Measurements from ENCODE around the gene PLA2R1. TPM values are rescaled to one million over a fixed set of nuclear protein-coding genes. Genes with fewer than 3 reads are reported as not detected.
A peak's percentile ranks its signal among the peaks of the same experiment; 100 is the strongest.

Gene PLA2R1
- total RNA-seq, 2 experiments from 2014 or later: not detected

DNA sequence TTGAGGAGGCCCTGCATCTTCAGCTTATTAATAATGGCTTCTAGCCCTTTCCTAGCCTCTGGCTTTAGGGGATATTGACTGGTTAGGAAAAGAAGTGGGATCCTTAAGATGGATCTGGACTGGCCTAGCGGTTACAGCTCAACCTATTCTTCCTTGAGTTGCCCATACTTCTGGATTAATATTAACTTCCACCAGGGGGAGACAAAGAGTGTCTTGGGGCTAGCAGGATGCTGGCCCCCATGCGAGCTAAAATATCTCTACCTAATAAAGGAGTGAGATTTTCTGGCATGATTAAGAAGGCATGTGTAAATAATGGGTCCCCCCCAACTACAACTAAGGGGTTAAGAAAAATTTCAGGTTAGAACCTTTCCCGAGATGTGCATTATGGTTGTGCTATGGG lies 23.2 kb upstream of the PLA2R1 start:
- ChIA-PET POLR2A (no interaction called here), CTCF (interaction anchor here (0.7 to 3.4 kb wide), 5 partner anchors 9 to 908 kb away, joined by 3 to 9 read pairs (median 3); no protein-coding TSS in a partner anchor)
- no peak for DNase-seq
- H3K27me3 Mint-ChIP-seq: no peaks in the 10 kb centered on the region
- no peaks in the 10 kb centered on the region for H3K4me1 Mint-ChIP-seq
- H3K4me3 Mint-ChIP-seq: no peak overlapping the region
- H3K27ac Mint-ChIP-seq: no peak overlapping the region
- peaks cover 13% of the 10 kb centered on the region for H3K36me3 Mint-ChIP-seq (ENCODE audit: low read depth)
- peaks cover 31% of the 10 kb centered on the region for H3K9me3 Mint-ChIP-seq

DNA sequence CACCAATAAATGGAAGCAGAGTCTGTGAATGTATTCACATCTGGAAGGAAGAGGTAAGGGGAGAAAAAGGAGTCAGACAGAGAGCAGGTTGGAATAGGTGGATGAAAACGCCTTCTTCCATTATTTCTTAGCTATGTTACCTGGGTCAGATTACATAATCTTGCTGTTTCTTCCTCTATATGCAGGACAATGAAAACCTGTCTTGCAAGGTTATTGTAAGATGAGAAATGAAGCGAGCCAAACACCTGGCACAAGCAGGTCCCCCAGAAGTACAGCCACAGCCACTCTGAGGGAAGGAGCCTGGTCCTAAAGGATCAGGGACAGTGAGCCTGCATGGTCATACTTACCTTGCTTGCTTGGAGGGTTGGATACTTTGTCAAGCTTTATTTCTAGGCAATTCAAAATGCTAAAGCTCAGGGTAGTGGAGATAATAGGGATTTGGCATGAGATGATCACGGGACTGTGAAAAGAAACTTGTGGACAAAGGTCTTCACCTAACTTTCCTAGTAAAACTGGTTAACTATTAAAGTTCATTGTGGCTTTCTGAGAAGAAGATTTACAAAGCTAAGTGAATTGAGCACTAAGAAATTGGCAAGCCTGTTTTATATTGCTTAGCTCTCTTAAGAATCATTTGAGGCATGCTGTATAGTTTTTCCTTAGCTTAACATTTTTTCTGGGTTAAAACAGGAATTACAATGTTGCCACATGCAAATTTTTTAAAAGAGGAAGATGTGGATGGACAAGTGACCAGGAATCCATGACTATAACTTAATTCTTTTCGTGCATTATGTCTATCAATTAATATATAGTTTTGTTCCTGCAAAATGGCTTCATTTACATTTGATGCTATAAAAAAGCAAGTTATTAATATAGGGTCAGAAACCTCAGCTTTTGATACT lies 15.7 kb upstream of the PLA2R1 start:
- H3K36me3 Mint-ChIP-seq (ENCODE audit: low read depth): no peaks in the 10 kb centered on the region
- no peaks in the 10 kb centered on the region for H3K4me1 Mint-ChIP-seq
- no peak overlapping the region for H3K4me3 Mint-ChIP-seq
- no peak for DNase-seq
- CTCF ChIA-PET: no interaction called here
- no peak overlapping the region for H3K27ac Mint-ChIP-seq
- POLR2A ChIA-PET: no interaction called here
- H3K9me3 Mint-ChIP-seq: peaks cover 2% of the 10 kb centered on the region
- H3K27me3 Mint-ChIP-seq: peaks cover 2% of the 10 kb centered on the region

DNA sequence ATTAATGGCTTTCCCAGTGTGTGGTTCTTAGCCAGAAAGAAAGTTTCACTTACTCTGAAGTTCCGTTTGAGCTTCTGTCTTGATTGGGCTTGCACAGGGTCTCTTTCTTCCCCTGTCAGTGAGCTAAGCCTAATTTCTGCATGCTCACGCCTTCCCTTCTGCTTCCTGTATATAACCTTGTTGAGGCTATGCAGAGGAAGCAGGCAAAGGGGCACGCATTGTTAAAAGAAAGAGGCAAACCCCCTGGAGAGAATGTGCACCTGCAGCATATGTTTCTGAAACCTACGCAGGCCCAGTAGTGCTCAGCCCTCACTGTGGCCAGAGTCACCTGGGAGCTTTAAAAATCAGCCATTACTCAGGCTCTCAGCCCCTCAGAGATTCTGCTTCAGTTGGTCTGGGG lies 14.5 kb upstream of the PLA2R1 start:
- Mint-ChIP-seq H3K9me3 (peaks cover 2% of the 10 kb centered on the region), H3K27ac (no peak overlapping the region), H3K27me3 (peaks cover 7% of the 10 kb centered on the region), H3K4me1 (no peaks in the 10 kb centered on the region), H3K4me3 (no peak overlapping the region), H3K36me3 (ENCODE audit: low read depth) (no peaks in the 10 kb centered on the region)
- ChIA-PET CTCF (interaction anchor here (0.5 to 2.0 kb wide), 2 partner anchors 9 to 218 kb away, joined by 3 to 6 read pairs; no protein-coding TSS in a partner anchor), POLR2A (no interaction called here)
- DNase-seq: no peak

DNA sequence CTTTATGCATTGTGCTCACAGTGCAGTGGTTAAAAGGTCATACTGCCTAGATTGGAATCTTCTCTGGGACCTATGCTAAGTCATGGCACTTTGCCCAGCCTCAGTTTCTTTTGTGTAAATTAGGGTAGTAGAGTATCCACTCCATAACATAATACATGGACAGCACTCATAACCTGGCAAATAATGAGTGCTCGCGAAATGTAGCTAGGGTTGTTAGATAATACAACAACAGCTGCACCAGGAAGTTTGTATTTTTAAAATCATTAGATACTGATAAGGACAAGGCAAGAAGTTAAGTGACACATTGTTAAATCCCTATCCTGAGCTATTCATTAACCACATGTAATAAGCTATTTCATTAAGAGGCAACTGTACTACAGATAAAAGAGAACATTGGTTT lies 13.8 kb upstream of the PLA2R1 start:
- Mint-ChIP-seq H3K4me3 (no peak overlapping the region), H3K27ac (no peak overlapping the region), H3K36me3 (ENCODE audit: low read depth) (no peaks in the 10 kb centered on the region), H3K9me3 (no peaks in the 10 kb centered on the region), H3K27me3 (peaks cover 8% of the 10 kb centered on the region), H3K4me1 (no peaks in the 10 kb centered on the region)
- POLR2A ChIA-PET: no interaction called here
- CTCF ChIA-PET: interaction anchor here (2.0 kb wide), 1 partner anchor 10 kb away, joined by 6 read pairs; no protein-coding TSS in a partner anchor
- no peak for DNase-seq

DNA sequence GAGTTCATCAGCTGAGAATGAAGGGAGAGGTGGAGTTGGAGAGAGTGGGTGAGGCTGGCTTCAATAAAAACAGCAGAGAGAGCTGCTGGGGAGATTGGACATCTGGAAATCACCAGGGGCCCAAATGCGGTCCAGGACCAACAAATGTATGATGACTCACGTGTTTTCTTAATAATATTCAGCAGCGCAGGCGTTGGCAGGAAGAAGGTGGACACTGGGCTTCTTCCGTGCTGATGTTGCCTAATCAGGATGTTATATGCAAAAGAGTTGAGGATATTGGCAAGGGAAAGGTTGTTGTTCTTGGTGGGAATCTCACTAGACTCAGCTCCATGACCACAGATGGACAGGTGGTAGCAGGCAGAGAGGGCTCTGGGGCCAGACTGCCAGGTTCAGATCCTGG lies 12.8 kb upstream of the PLA2R1 start:
- no peak overlapping the region for H3K27ac Mint-ChIP-seq
- H3K4me3 Mint-ChIP-seq: no peak overlapping the region
- no peaks in the 10 kb centered on the region for H3K4me1 Mint-ChIP-seq
- no peaks in the 10 kb centered on the region for H3K36me3 Mint-ChIP-seq (ENCODE audit: low read depth)
- no peak for DNase-seq
- ChIA-PET CTCF (no interaction called here), POLR2A (no interaction called here)
- peaks cover 12% of the 10 kb centered on the region for H3K27me3 Mint-ChIP-seq
- no peaks in the 10 kb centered on the region for H3K9me3 Mint-ChIP-seq

DNA sequence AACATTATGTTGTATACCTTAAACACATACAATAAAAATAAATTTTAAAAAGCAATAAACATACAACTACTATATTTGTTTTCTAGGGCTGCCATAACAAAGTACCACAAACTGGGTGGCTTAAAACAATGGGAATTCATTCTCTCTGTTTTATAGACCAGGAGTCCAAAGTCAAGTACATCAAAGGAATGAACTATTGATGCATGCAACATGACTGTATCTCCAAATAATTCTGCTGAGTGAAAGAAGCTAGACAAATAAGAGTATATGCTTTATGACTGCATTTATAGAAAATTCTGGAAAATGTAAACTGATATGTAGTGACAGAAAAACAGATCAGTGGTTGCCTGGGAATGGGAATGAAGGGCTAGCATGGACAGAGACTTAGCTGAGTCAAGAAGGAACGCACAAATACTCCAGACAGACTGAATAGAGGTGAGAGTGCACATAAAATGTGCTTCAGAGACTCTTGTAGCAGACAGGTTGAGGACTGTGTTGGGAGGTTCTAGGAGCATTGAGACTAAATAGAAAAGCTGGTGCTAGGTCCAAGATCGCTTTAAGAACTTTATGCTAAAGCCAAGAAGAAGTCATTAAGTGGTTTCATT lies 11.0 kb upstream of the PLA2R1 start:
- H3K36me3 Mint-ChIP-seq (ENCODE audit: low read depth): no peaks in the 10 kb centered on the region
- H3K27me3 Mint-ChIP-seq: peaks cover 14% of the 10 kb centered on the region
- ChIA-PET POLR2A (no interaction called here), CTCF (no interaction called here)
- no peak overlapping the region for H3K4me3 Mint-ChIP-seq
- no peaks in the 10 kb centered on the region for H3K4me1 Mint-ChIP-seq
- no peaks in the 10 kb centered on the region for H3K9me3 Mint-ChIP-seq
- no peak overlapping the region for H3K27ac Mint-ChIP-seq
- DNase-seq: no peak

DNA sequence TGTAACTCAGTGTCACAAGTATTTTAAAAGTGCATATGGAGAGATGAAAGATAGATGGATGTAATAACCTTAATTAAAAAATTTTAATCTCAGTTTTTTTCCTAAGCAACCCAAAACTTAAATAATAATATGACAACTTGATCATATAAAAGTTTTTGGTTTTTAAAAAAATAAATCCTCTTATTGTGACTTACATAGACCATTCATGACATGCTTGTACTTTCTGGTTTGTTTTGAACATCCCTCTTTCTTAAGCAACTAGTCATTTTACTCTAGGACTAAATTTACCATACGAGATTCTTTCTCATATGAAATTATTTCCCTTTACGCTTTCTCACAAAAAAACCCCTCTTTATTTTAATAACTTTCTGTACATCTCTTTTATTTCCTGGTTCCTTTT lies 6.5 kb upstream of the PLA2R1 start:
- ChIA-PET POLR2A (no interaction called here), CTCF (interaction anchor here (1.4 kb wide), 1 partner anchor 41 kb away, joined by 3 read pairs; no protein-coding TSS in a partner anchor)
- Mint-ChIP-seq H3K27ac (no peak overlapping the region), H3K9me3 (no peaks in the 10 kb centered on the region), H3K4me1 (no peaks in the 10 kb centered on the region), H3K36me3 (ENCODE audit: low read depth) (no peaks in the 10 kb centered on the region), H3K4me3 (no peak overlapping the region), H3K27me3 (peaks cover 28% of the 10 kb centered on the region)
- DNase-seq: no peak

DNA sequence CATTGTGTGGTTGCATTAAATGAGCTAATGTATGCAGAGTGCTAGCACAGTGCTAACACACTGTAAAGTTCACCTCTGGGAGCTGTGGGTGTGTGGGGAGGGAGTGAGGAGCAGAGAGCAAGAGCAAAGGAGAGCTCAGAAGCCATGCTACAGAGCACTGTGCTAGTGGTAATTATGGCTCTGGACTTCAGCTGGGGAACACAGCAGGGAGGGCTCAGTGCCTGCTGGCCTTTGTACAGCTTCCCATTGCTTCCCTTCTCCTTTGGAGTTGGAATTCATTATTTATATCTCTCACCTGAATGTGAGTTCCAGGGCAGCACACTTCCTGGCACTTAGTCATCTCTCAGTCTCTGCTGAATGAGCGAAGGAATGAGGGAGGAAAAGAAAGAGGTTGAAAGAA lies 2.5 kb upstream of the PLA2R1 start:
- POLR2A ChIA-PET: no interaction called here
- no peaks in the 10 kb centered on the region for H3K9me3 Mint-ChIP-seq
- CTCF ChIA-PET: no interaction called here

DNA sequence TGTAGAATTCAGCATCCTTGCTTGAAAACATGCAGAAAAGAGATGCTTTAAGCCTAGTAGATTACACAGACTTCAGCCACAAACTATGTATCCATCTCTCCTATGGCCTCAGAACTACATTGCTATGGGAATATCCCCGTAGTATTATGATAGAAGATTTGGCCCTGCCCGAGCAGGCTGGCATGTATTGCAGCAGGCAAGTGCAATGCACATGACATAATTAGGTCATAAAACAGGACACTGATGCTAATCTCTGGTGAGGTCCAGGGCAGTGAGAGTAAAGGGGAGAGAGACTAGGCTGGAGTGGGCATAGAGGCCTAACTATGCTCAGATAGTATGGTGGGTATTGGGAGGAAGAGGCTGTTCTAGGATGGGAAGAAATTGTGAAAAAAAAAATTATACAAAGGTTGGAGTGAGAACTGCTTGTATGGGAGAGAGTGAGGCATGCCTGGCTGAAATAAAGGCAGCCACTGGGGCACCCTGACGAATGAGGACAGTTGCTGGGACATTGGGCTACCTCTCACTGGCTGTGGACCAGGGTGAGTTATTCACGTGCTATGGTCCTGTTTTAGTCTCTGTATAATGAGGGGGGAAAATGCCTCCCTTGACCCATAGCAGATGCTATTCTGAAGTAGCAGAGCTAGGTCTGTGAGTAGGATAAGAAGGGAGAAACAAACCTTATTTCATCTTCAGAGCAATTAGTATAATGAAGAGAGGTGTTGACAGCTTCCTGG lies 1.6 kb upstream of the PLA2R1 start:
- H3K27me3 Mint-ChIP-seq: peaks cover 52% of the 10 kb centered on the region
- H3K4me3 Mint-ChIP-seq: no peak overlapping the region
- H3K4me1 Mint-ChIP-seq: peaks cover 7% of the 10 kb centered on the region
- no peaks in the 10 kb centered on the region for H3K9me3 Mint-ChIP-seq
- POLR2A ChIA-PET: no interaction called here
- no peaks in the 10 kb centered on the region for H3K36me3 Mint-ChIP-seq (ENCODE audit: low read depth)
- H3K27ac Mint-ChIP-seq: no peak overlapping the region
- DNase-seq: no peak
- CTCF ChIA-PET: no interaction called here

More for the DNA sequence above, 2.5 kb upstream of the PLA2R1 start:
- H3K4me1 Mint-ChIP-seq: peaks cover 7% of the 10 kb centered on the region
- no peak overlapping the region for H3K27ac Mint-ChIP-seq
- H3K36me3 Mint-ChIP-seq (ENCODE audit: low read depth): no peaks in the 10 kb centered on the region
- peaks cover 47% of the 10 kb centered on the region for H3K27me3 Mint-ChIP-seq
- DNase-seq: no peak
- no peak overlapping the region for H3K4me3 Mint-ChIP-seq

DNA sequence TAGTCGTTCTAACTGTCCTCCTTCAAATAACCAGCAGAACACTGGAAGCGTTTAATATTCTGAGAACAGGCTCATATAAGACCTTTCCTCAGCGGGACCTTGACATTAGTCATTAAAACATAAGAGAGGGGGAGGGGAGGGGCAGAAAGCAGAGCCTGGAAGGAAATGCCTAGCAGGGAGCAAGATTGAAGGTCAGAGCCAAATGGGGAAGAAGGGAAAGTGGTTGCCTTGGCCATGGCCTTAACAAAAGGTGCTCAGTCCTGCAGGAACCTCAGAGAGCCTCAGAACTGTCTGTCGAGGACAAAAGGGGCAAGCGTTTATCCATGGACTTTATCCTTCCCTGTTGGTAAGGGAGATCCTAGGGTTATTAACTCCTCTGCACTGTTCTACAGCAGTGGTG lies 856 bp upstream of the PLA2R1 start:
- H3K4me3 Mint-ChIP-seq: no peak overlapping the region
- no peaks in the 10 kb centered on the region for H3K36me3 Mint-ChIP-seq (ENCODE audit: low read depth)
- H3K9me3 Mint-ChIP-seq: no peaks in the 10 kb centered on the region
- CTCF ChIA-PET: no interaction called here
- peaks cover 7% of the 10 kb centered on the region for H3K4me1 Mint-ChIP-seq
- H3K27me3 Mint-ChIP-seq: peaks cover 55% of the 10 kb centered on the region
- no peak overlapping the region for H3K27ac Mint-ChIP-seq
- DNase-seq: no peak
- POLR2A ChIA-PET: no interaction called here

DNA sequence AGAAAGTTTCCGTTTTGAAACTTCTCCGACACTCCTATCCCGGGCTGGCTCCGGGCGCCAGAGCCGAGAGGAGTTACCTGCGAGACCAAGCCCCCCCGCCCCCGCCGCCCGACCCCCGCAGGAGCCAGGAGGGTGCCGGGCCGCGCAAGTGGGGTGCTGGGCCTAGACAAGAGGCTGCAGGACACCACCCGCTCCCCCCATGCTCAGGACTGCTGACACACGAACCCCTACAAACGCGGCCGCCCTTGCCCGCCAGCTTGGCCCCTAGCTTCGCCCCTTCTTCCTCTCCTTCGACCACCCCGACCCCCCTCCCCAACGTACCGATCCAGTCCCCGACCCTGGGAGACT lies 497 bp downstream of the PLA2R1 start:
- Mint-ChIP-seq H3K9me3 (no peaks in the 10 kb centered on the region), H3K4me1 (peaks cover 7% of the 10 kb centered on the region), H3K27me3 (peaks cover 59% of the 10 kb centered on the region), H3K27ac (no peak overlapping the region), H3K36me3 (ENCODE audit: low read depth) (no peaks in the 10 kb centered on the region), H3K4me3 (peak overlapping the region; percentile 22)
- CTCF ChIA-PET: no interaction called here
- no peak for DNase-seq
- POLR2A ChIA-PET: no interaction called here

DNA sequence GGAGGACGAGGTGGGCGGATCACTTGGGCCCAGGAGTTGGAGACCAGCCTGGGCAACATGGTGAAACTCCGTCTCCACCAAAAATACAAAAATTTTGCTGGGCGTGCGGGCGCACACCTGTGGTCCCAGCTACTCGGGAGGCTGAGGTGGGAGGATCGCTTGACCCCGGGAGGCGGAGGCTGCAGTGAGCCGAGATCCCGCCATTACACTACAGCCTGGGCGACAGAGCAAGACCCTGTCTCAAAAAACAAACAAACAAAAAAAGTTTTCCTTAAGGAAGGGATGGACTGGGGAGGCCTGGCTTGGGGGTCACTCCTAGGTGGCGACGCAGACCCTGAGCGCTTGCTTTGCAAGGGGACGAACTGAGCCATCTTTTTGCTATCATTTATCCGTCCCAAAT lies 882 bp downstream of the PLA2R1 start:
- no peaks in the 10 kb centered on the region for H3K36me3 Mint-ChIP-seq (ENCODE audit: low read depth)
- DNase-seq: no peak
- no peak overlapping the region for H3K4me3 Mint-ChIP-seq
- H3K9me3 Mint-ChIP-seq: no peaks in the 10 kb centered on the region
- ChIA-PET POLR2A (no interaction called here), CTCF (no interaction called here)
- peaks cover 7% of the 10 kb centered on the region for H3K4me1 Mint-ChIP-seq
- no peak overlapping the region for H3K27ac Mint-ChIP-seq
- H3K27me3 Mint-ChIP-seq: peaks cover 58% of the 10 kb centered on the region

DNA sequence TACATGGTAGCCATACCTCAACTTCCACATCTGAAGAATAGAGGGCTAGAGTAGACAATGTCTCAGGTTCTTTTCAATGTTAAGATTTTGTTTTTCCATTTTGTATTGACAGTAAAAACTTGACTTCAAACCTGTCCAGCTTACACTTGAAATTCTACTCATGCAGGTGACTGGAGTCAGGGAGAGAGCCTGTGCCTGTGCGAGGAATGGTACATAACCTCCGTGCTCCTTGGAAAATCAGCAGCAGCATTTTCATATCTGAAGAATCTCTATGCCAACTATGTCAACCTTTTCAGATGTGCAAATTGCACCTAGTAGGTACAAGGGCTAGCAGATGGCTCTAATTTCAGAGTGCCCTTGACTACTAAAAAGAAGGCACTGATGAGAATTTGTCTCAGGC lies 2.1 kb downstream of the PLA2R1 start:
- peaks cover 7% of the 10 kb centered on the region for H3K4me1 Mint-ChIP-seq
- H3K4me3 Mint-ChIP-seq: no peak overlapping the region
- POLR2A ChIA-PET: no interaction called here
- CTCF ChIA-PET: no interaction called here
- DNase-seq: no peak
- H3K27ac Mint-ChIP-seq: no peak overlapping the region
- no peaks in the 10 kb centered on the region for H3K36me3 Mint-ChIP-seq (ENCODE audit: low read depth)
- peaks cover 56% of the 10 kb centered on the region for H3K27me3 Mint-ChIP-seq
- H3K9me3 Mint-ChIP-seq: no peaks in the 10 kb centered on the region

All from activated CD4-positive, alpha-beta memory T cell treated with anti-CD3 and anti-CD28 coated beads, Interleukin-2, amount 10 ng/mL, durations not matched to agents 7 days and 5 days (primary cell).